Mesendoderm (in vitro differentiated cells): Measurements from ENCODE around the gene LGALS4. TPM values are rescaled to one million over a fixed set of nuclear protein-coding genes. Genes with fewer than 3 reads are reported as not detected.
"Not testable (repeated sequence)": the region's sequence is repeated elsewhere in the genome, so short reads cannot be mapped to it uniquely, and the experiment has no call there.

Source experiments
- DNase-seq: peaks from one replicate; pipeline ENCODE4 v3.0.0; 2013
- H2AK5ac ChIP-seq: 2 replicates; pipeline ENCODE4 v1.6.1; 2013; ENCODE audit warnings: low read length, inconsistent platforms
- H2BK120ac ChIP-seq: 2 replicates; pipeline ENCODE4 v1.6.1; 2013; ENCODE audit warnings: low read depth, mild to moderate bottlenecking, low read length, moderate library complexity, mixed read lengths
- H2BK15ac ChIP-seq: replicated peaks from 2 replicates; pipeline ENCODE4 v1.6.1; 2013; ENCODE audit warnings: low read depth, mild to moderate bottlenecking, moderate library complexity
- H2BK5ac ChIP-seq: 2 replicates; pipeline ENCODE4 v1.6.1; 2013; ENCODE audit warnings: low read length, inconsistent platforms
- H3K18ac ChIP-seq: 2 replicates; pipeline ENCODE4 v1.6.1; 2013; ENCODE audit warnings: mild to moderate bottlenecking, low read length, mixed read lengths
- H3K23ac ChIP-seq: one replicate; pipeline ENCODE4 v1.6.1; 2013; ENCODE audit warnings: low read length
- H3K27ac ChIP-seq: 2 replicates; pipeline ENCODE4 v1.5.1; 2013; ENCODE audit warnings: low read depth, mild to moderate bottlenecking, inconsistent platforms, low read length, moderate library complexity
- H3K27me3 ChIP-seq: 2 replicates; pipeline ENCODE4 v1.6.1; 2013; ENCODE audit warnings: low read length, control low read depth, mild to moderate bottlenecking, inconsistent platforms; ENCODE audit not compliant: insufficient read depth, poor library complexity
- H3K36me3 ChIP-seq: 2 replicates; pipeline ENCODE4 v1.6.1; 2013; ENCODE audit warnings: low read length, inconsistent platforms; ENCODE audit not compliant: control insufficient read depth, insufficient read depth
- H3K4ac ChIP-seq: one replicate; pipeline ENCODE4 v1.6.1; 2013; ENCODE audit warnings: low read depth, mild to moderate bottlenecking, low read length, moderate library complexity
- H3K4me1 ChIP-seq: 2 replicates; pipeline ENCODE4 v1.6.1; 2013; ENCODE audit warnings: low read depth, low read length, inconsistent platforms; ENCODE audit not compliant: control insufficient read depth
- H3K4me2 ChIP-seq: 2 replicates; pipeline ENCODE4 v1.6.1; 2013; ENCODE audit warnings: low read length
- H3K4me3 ChIP-seq: 2 replicates; pipeline ENCODE4 v1.5.1; 2013; ENCODE audit warnings: mild to moderate bottlenecking, low read length
- H3K56ac ChIP-seq: one replicate; pipeline ENCODE4 v1.6.1; 2013; ENCODE audit warnings: low read length
- H3K79me1 ChIP-seq: 2 replicates; pipeline ENCODE4 v1.6.1; 2013; ENCODE audit warnings: low read length, inconsistent platforms
- H3K79me2 ChIP-seq: 2 replicates; pipeline ENCODE4 v1.6.1; 2013; ENCODE audit warnings: mild to moderate bottlenecking, low read length; ENCODE audit not compliant: control insufficient read depth, insufficient read depth
- H3K9ac ChIP-seq: 2 replicates; pipeline ENCODE4 v1.6.1; 2013; ENCODE audit warnings: low read length, inconsistent platforms
- H4K5ac ChIP-seq: one replicate; pipeline ENCODE4 v1.6.1; 2013; ENCODE audit warnings: low read length
- H4K8ac ChIP-seq: one replicate; pipeline ENCODE4 v1.6.1; 2013; ENCODE audit warnings: low read depth, mild to moderate bottlenecking, control low read depth, low read length, moderate library complexity
- WGBS: extraction: QIAGEN DNeasy Blood & Tissue Kit; methylation state at CpG from one replicate; pipeline ENCODE4 v1.1.7; 2013; ENCODE audit warnings: low lambda C conversion rate, missing lambda C conversion rate; ENCODE audit not compliant: insufficient coverage; ENCODE audit errors: extremely low coverage; 5-methylcytosine and 5-hydroxymethylcytosine counted together
- small RNA-seq: library from polyadenylated mRNA; stranded (forward); fragments of <200 nt; extraction: miRNeasy Mini kit (QIAGEN cat#:217004); gene quantifications from one replicate; pipeline ENCODE3, GENCODE V24; 2013; ENCODE audit not compliant: insufficient read depth

Gene LGALS4

GRCh38 chr19:38759590-38760003, 53.1 kb downstream of the LGALS4 start:
- no peaks in the 10 kb centered on the region for H3K79me1 ChIP-seq
- no peak overlapping the region for H3K9ac ChIP-seq
- no peak overlapping the region for H2BK5ac ChIP-seq
- H3K4ac ChIP-seq: no peak overlapping the region
- no peaks in the 10 kb centered on the region for H3K79me2 ChIP-seq
- H3K36me3 ChIP-seq: no peaks in the 10 kb centered on the region
- no peak overlapping the region for H3K4me2 ChIP-seq
- DNase-seq: no peak
- no peak overlapping the region for H3K4me3 ChIP-seq
- H2AK5ac ChIP-seq: no peak overlapping the region
- H4K5ac ChIP-seq: no peak overlapping the region
- H2BK15ac ChIP-seq: no peak overlapping the region
- no peak overlapping the region for H3K23ac ChIP-seq
- H3K27me3 ChIP-seq: no peaks in the 10 kb centered on the region
- no CpG with 5 or more reads among the region's 10 CpGs for WGBS
- no peak overlapping the region for H3K18ac ChIP-seq
- H2BK120ac ChIP-seq: no peak overlapping the region
- no peak overlapping the region for H4K8ac ChIP-seq
- no peak overlapping the region for H3K56ac ChIP-seq
- no peaks in the 10 kb centered on the region for H3K4me1 ChIP-seq
- H3K27ac ChIP-seq: no peak overlapping the region

- not testable (repeated sequence) for H4K5ac ChIP-seq, H3K79me2 ChIP-seq, H2BK15ac ChIP-seq, H3K4me1 ChIP-seq, H2BK120ac ChIP-seq, H3K18ac ChIP-seq, H3K4me3 ChIP-seq, H3K4me2 ChIP-seq, H2AK5ac ChIP-seq, H4K8ac ChIP-seq, H3K79me1 ChIP-seq, H3K27ac ChIP-seq, H3K27me3 ChIP-seq, H3K4ac ChIP-seq, H3K36me3 ChIP-seq, H3K23ac ChIP-seq, DNase-seq, H3K9ac ChIP-seq, H2BK5ac ChIP-seq
- H3K56ac ChIP-seq: peak overlapping the region; percentile 15
- no CpG with 5 or more reads among the region's 2 CpGs for WGBS
These were observed 58.5 kb downstream of the LGALS4 start for GRCh38 chr19:38754196-38754595.

GRCh38 chr19:38753783-38754182, 59.0 kb downstream of the LGALS4 start:
- H3K27ac ChIP-seq, H2BK5ac ChIP-seq, H3K4me3 ChIP-seq, DNase-seq, H3K79me2 ChIP-seq, H3K36me3 ChIP-seq, H3K18ac ChIP-seq, H2BK15ac ChIP-seq, H4K5ac ChIP-seq, H3K4me2 ChIP-seq, H4K8ac ChIP-seq, H2BK120ac ChIP-seq, H2AK5ac ChIP-seq, H3K9ac ChIP-seq, H3K79me1 ChIP-seq, H3K27me3 ChIP-seq, H3K4ac ChIP-seq, H3K23ac ChIP-seq, H3K4me1 ChIP-seq: not testable (repeated sequence)
- WGBS: no CpG with 5 or more reads among the region's 3 CpGs
- peak overlapping the region; percentile 15 for H3K56ac ChIP-seq

Small RNAs within 50 kb of the gene (small RNA-seq; reads per million reads assigned to genes)
- not detected for gene RNU6-140P
